Brain microvascular endothelial cell (primary cell): ENCODE measurements around the gene DDX23.
"Not testable (repeated sequence)": the region's sequence is repeated elsewhere in the genome, so short reads cannot be mapped to it uniquely, and the experiment has no call there.

Source experiments
- DNase-seq: peaks from one replicate; pipeline ENCODE4 v3.0.0-alpha.2; 2020
- H3K27ac ChIP-seq: fragments of 250-450 bp; sonication (Bioruptor Pico); 2 replicates; pipeline ENCODE4 v1.5.1; 2020; ENCODE audit warnings: mild to moderate bottlenecking, moderate library complexity
- H3K27me3 ChIP-seq: fragments of 250-450 bp; sonication (Bioruptor Pico); replicated peaks from 2 replicates; pipeline ENCODE4 v1.5.1; 2020; ENCODE audit warnings: mild to moderate bottlenecking
- H3K36me3 ChIP-seq: fragments of 250-450 bp; sonication (Bioruptor Pico); replicated peaks from 2 replicates; pipeline ENCODE4 v1.5.1; 2020; ENCODE audit warnings: mild to moderate bottlenecking
- H3K4me3 ChIP-seq: 2 replicates; pipeline ENCODE4 v1.5.1; 2011; ENCODE audit warnings: low read depth, mild to moderate bottlenecking, control low read depth, low read length, moderate library complexity
- CTCF ChIP-seq: IDR thresholded peaks from 2 replicates; pipeline ENCODE4 v1.5.1; 2011; ENCODE audit warnings: low read depth, mild to moderate bottlenecking, moderate library complexity, low read length, control low read depth, inconsistent platforms; ENCODE audit errors: missing control alignments
- in situ Hi-C: cut with HindIII; loops from 2 replicates; pipeline ENCODE4 v1.10.0; 2017; ENCODE audit warnings: low sequenced_read_pairs, low pct_ligation_motif_present

DDX23 gene

GRCh38 chr12:48861111-48861510, 9.1 kb upstream of the DDX23 start:
- no peak for DNase-seq
- Histone ChIP-seq H3K27me3 (peaks cover 15% of the 10 kb centered on the region), H3K36me3 (no peaks in the 10 kb centered on the region), H3K4me3 (no peak overlapping the region), H3K27ac (no peak overlapping the region)
- no peak for TF ChIP-seq CTCF
- in situ Hi-C loops = no loop called here

- in situ Hi-C loops, H3K36me3 ChIP-seq, DNase-seq, H3K27ac ChIP-seq, H3K4me3 ChIP-seq: not testable (repeated sequence)
- peaks cover 15% of the 10 kb centered on the region for H3K27me3 ChIP-seq
Measured at GRCh38 chr12:48860236-48860635, 8.3 kb upstream of the DDX23 start.

- Histone ChIP-seq H3K27me3 (peaks cover 8% of the 10 kb centered on the region), H3K4me3 (no peak overlapping the region), H3K27ac (no peak overlapping the region), H3K36me3 (no peaks in the 10 kb centered on the region)
- TF ChIP-seq CTCF = no peak
- in situ Hi-C loops = no loop called here
- DNase-seq = no peak
Measured at GRCh38 chr12:48859607-48860006, 7.6 kb upstream of the DDX23 start.

- DNase-seq = no peak
- in situ Hi-C loops = no loop called here
- TF ChIP-seq CTCF = no peak
- H3K4me3 ChIP-seq = no peak overlapping the region
- H3K27ac ChIP-seq = no peak overlapping the region
- no peaks in the 10 kb centered on the region for H3K27me3 ChIP-seq
- no peaks in the 10 kb centered on the region for H3K36me3 ChIP-seq
Measured at GRCh38 chr12:48858043-48858442, 6.1 kb upstream of the DDX23 start.

GRCh38 chr12:48857278-48857994, 5.5 kb upstream of the DDX23 start:
- no peak for DNase-seq
- Histone ChIP-seq H3K27me3 (no peaks in the 10 kb centered on the region), H3K36me3 (no peaks in the 10 kb centered on the region), H3K27ac (no peak overlapping the region), H3K4me3 (no peak overlapping the region)
- no peak for TF ChIP-seq CTCF
- in situ Hi-C loops = no loop called here

- no peak for DNase-seq
Measured at GRCh38 chr12:48856379-48856778, 4.4 kb upstream of the DDX23 start.

GRCh38 chr12:48854932-48855331, 3.0 kb upstream of the DDX23 start:
- H3K27me3 ChIP-seq, in situ Hi-C loops, H3K27ac ChIP-seq, H3K36me3 ChIP-seq, H3K4me3 ChIP-seq, DNase-seq: not testable (repeated sequence)

More at GRCh38 chr12:48856379-48856778, 4.4 kb upstream of the DDX23 start:
- no peak for TF ChIP-seq CTCF
- no peaks in the 10 kb centered on the region for H3K36me3 ChIP-seq
- in situ Hi-C loops = no loop called here
- H3K4me3 ChIP-seq = no peak overlapping the region
- no peaks in the 10 kb centered on the region for H3K27me3 ChIP-seq
- no peak overlapping the region for H3K27ac ChIP-seq
